HEK293 (cell line): ENCODE data around the gene TXNDC11.
A peak's percentile ranks its signal among the peaks of the same experiment; 100 is the strongest.

Experiments
- BCL11B ChIP-seq: fragments of 450-650 bp; formaldehyde crosslinking; IDR thresholded peaks from 2 replicates; pipeline ENCODE4 v1.5.1; 2016; ENCODE audit warnings: low read depth, missing biosample characterization, missing genetic modification characterization
- GFI1B ChIP-seq: fragments of 450-650 bp; formaldehyde crosslinking; IDR thresholded peaks from 2 replicates; pipeline ENCODE4 v1.5.1; 2016; ENCODE audit warnings: missing biosample characterization, missing genetic modification characterization
- GLIS2 ChIP-seq: fragments of 450-650 bp; formaldehyde crosslinking; IDR thresholded peaks from 2 replicates; pipeline ENCODE4 v1.5.1; 2016; ENCODE audit warnings: missing biosample characterization, missing genetic modification characterization
- HOXD13 ChIP-seq: sonication (generic); formaldehyde crosslinking; IDR thresholded peaks from 2 replicates; pipeline ENCODE4 v1.8.0; 2022; ENCODE audit warnings: missing genetic modification reagents, borderline replicate concordance
- KLF16 ChIP-seq: fragments of 450-650 bp; formaldehyde crosslinking; IDR thresholded peaks from 2 replicates; pipeline ENCODE4 v1.5.1; 2017; ENCODE audit warnings: missing biosample characterization, missing genetic modification characterization
- KLF7 ChIP-seq: fragments of 450-650 bp; formaldehyde crosslinking; IDR thresholded peaks from 2 replicates; pipeline ENCODE4 v1.5.1; 2016; ENCODE audit warnings: missing biosample characterization, missing genetic modification characterization, borderline replicate concordance
- MZF1 ChIP-seq: fragments of 450-650 bp; formaldehyde crosslinking; IDR thresholded peaks from 2 replicates; pipeline ENCODE4 v1.5.1; 2017; ENCODE audit warnings: missing biosample characterization, missing genetic modification characterization, borderline replicate concordance
- SCRT2 ChIP-seq: fragments of 450-650 bp; formaldehyde crosslinking; IDR thresholded peaks from 2 replicates; pipeline ENCODE4 v1.5.1; 2016; ENCODE audit warnings: missing biosample characterization, missing genetic modification characterization
- SP7 ChIP-seq: fragments of 450-650 bp; formaldehyde crosslinking; IDR thresholded peaks from 2 replicates; pipeline ENCODE4 v1.5.1; 2016; ENCODE audit warnings: missing biosample characterization, missing genetic modification characterization
- WT1 ChIP-seq: fragments of 450-650 bp; formaldehyde crosslinking; IDR thresholded peaks from 2 replicates; pipeline ENCODE4 v1.5.1; 2016; ENCODE audit warnings: missing biosample characterization, missing genetic modification characterization
- ZBTB10 ChIP-seq: fragments of 450-650 bp; formaldehyde crosslinking; IDR thresholded peaks from 2 replicates; pipeline ENCODE4 v1.5.1; 2016; ENCODE audit warnings: missing biosample characterization, missing genetic modification characterization
- ZBTB17 ChIP-seq: fragments of 450-650 bp; formaldehyde crosslinking; IDR thresholded peaks from 2 replicates; pipeline ENCODE4 v1.5.1; 2016; ENCODE audit warnings: missing biosample characterization, missing genetic modification characterization
- ZBTB21 ChIP-seq: fragments of 450-650 bp; formaldehyde crosslinking; IDR thresholded peaks from 2 replicates; pipeline ENCODE4 v1.5.1; 2017; ENCODE audit warnings: missing biosample characterization, missing genetic modification characterization
- ZBTB49 ChIP-seq: fragments of 450-650 bp; formaldehyde crosslinking; IDR thresholded peaks from 2 replicates; pipeline ENCODE4 v1.5.1; 2016; ENCODE audit warnings: missing biosample characterization, missing genetic modification characterization, low read depth
- ZBTB8A ChIP-seq: fragments of 450-650 bp; formaldehyde crosslinking; IDR thresholded peaks from 2 replicates; pipeline ENCODE4 v1.5.1; 2016; ENCODE audit warnings: missing biosample characterization, missing genetic modification characterization
- ZEB2 ChIP-seq: fragments of 450-650 bp; formaldehyde crosslinking; IDR thresholded peaks from 2 replicates; pipeline ENCODE4 v1.5.1; 2016; ENCODE audit warnings: missing biosample characterization, missing genetic modification characterization
- ZNF114 ChIP-seq: fragments of 450-650 bp; formaldehyde crosslinking; IDR thresholded peaks from 2 replicates; pipeline ENCODE4 v1.5.0; 2017; ENCODE audit warnings: missing biosample characterization, missing genetic modification characterization
- ZNF132 ChIP-seq: fragments of 450-650 bp; formaldehyde crosslinking; IDR thresholded peaks from 2 replicates; pipeline ENCODE4 v1.5.1; 2017; ENCODE audit warnings: missing biosample characterization, missing genetic modification characterization, borderline replicate concordance
- ZNF138 ChIP-seq: fragments of 450-650 bp; formaldehyde crosslinking; IDR thresholded peaks from 2 replicates; pipeline ENCODE4 v1.5.1; 2016; ENCODE audit warnings: missing biosample characterization, missing genetic modification characterization, borderline replicate concordance
- ZNF16 ChIP-seq: fragments of 450-650 bp; formaldehyde crosslinking; IDR thresholded peaks from 2 replicates; pipeline ENCODE4 v1.5.1; 2016; ENCODE audit warnings: low read depth, missing biosample characterization, missing genetic modification characterization
- ZNF202 ChIP-seq: fragments of 450-650 bp; formaldehyde crosslinking; IDR thresholded peaks from 2 replicates; pipeline ENCODE4 v1.5.1; 2016; ENCODE audit warnings: missing biosample characterization, missing genetic modification characterization, borderline replicate concordance
- ZNF24 ChIP-seq: fragments of 450-650 bp; formaldehyde crosslinking; IDR thresholded peaks from 2 replicates; pipeline ENCODE4 v1.5.1; 2016; ENCODE audit warnings: missing biosample characterization, missing genetic modification characterization
- ZNF266 ChIP-seq: fragments of 450-650 bp; formaldehyde crosslinking; IDR thresholded peaks from 2 replicates; pipeline ENCODE4 v1.5.1; 2016; ENCODE audit warnings: missing biosample characterization, missing genetic modification characterization, low read depth
- ZNF354C ChIP-seq: fragments of 450-650 bp; formaldehyde crosslinking; IDR thresholded peaks from 2 replicates; pipeline ENCODE4 v1.5.1; 2016; ENCODE audit warnings: missing biosample characterization, missing genetic modification characterization, low read depth, borderline replicate concordance
- ZNF404 ChIP-seq: fragments of 450-650 bp; formaldehyde crosslinking; IDR thresholded peaks from 2 replicates; pipeline ENCODE4 v1.5.1; 2017; ENCODE audit warnings: missing biosample characterization, missing genetic modification characterization
- ZNF473 ChIP-seq: fragments of 450-650 bp; formaldehyde crosslinking; IDR thresholded peaks from 2 replicates; pipeline ENCODE4 v1.5.1; 2017; ENCODE audit warnings: missing biosample characterization, missing genetic modification characterization
- ZNF600 ChIP-seq: fragments of 450-650 bp; formaldehyde crosslinking; IDR thresholded peaks from 2 replicates; pipeline ENCODE4 v1.5.1; 2016; ENCODE audit warnings: missing biosample characterization, missing genetic modification characterization
- ZNF623 ChIP-seq: fragments of 450-650 bp; formaldehyde crosslinking; IDR thresholded peaks from 2 replicates; pipeline ENCODE4 v1.5.1; 2016; ENCODE audit warnings: missing biosample characterization, missing genetic modification characterization
- ZNF747 ChIP-seq: fragments of 450-650 bp; formaldehyde crosslinking; IDR thresholded peaks from 2 replicates; pipeline ENCODE4 v1.5.1; 2016; ENCODE audit warnings: missing biosample characterization, missing genetic modification characterization
- ZNF76 ChIP-seq: fragments of 450-650 bp; formaldehyde crosslinking; IDR thresholded peaks from 2 replicates; pipeline ENCODE4; 2016; ENCODE audit warnings: low read depth, missing biosample characterization, missing genetic modification characterization, borderline replicate concordance
- ZNF777 ChIP-seq: fragments of 450-650 bp; formaldehyde crosslinking; IDR thresholded peaks from 2 replicates; pipeline ENCODE4 v1.5.1; 2017; ENCODE audit warnings: missing biosample characterization, missing genetic modification characterization, borderline replicate concordance
- ZNF785 ChIP-seq: fragments of 450-650 bp; formaldehyde crosslinking; IDR thresholded peaks from 2 replicates; pipeline ENCODE4 v1.5.1; 2016; ENCODE audit warnings: missing biosample characterization, missing genetic modification characterization
- TF ChIP-seq, protein P1 (sequence below): fragments of 450-650 bp; formaldehyde crosslinking; IDR thresholded peaks from 2 replicates; pipeline ENCODE4 v1.5.1; 2016; ENCODE audit warnings: missing biosample characterization, missing genetic modification characterization
- TF ChIP-seq, protein P2 (sequence below): fragments of 450-650 bp; formaldehyde crosslinking; IDR thresholded peaks from 2 replicates; pipeline ENCODE4 v1.5.1; 2017; ENCODE audit warnings: missing biosample characterization, missing genetic modification characterization

The TXNDC11 gene

DNA sequence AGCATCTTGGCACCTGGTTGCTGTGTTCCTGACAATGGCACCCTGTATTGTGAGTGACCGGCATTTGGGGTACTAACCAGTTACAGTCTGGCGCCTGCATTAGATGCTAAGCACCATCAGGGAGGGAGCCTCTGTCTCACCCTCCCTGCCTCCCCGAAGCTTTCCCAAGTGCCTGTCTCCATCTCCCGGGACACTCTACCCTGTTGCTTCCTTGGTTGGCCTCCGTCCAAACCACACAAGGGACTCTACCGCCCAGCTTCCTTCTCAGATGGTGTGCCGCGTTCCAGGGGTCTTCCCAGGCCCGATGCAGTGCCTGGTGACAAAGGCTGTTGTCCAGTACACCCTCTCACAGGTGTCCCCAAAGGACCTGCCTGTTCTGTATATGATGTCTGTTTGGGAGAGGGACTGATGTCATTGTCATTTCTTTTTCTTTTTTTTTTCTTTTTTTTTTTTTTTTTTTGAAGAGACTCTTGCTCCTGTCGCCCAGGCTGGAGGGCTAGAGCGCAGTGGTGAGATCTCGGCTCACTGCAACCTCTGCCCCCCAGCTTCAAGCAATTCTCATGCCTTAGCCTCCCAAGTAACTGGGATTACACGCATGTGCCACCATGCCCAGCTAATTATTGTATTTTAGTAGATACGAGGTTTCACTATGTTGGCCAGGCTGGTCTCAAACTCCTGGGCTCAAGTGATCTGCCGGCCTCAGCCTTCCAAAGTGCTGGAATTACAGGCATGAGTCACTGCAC lies 67.7 kb downstream of the TXNDC11 start (continued):
- TF ChIP-seq ZBTB49 (tag by site-specific recombination) (no peak), MZF1 (tag by site-specific recombination) (no peak), KLF7 (tag by site-specific recombination) (no peak), GFI1B (tag by site-specific recombination) (no peak), BCL11B (tag by site-specific recombination) (no peak), SP7 (tag by site-specific recombination) (0 out of 2 replicates have a peak, but pooled peaks have one; percentile 9), ZNF138 (tag by site-specific recombination) (no peak), ZNF747 (tag by site-specific recombination) (no peak), ZBTB21 (no peak), ZEB2 (tag by site-specific recombination) (0 out of 2 replicates have a peak, but pooled peaks have one; percentile 17), ZNF76 (tag by site-specific recombination) (peak; percentile 48; the same call in 1 of the 2 replicates), ZNF132 (tag by site-specific recombination) (no peak), ZNF202 (tag by site-specific recombination) (no peak), GLIS2 (tag by site-specific recombination) (peak; percentile 32; the same call in 1 of the 2 replicates), ZNF354C (tag by site-specific recombination) (no peak), ZBTB10 (tag by site-specific recombination) (no peak), ZBTB17 (tag by site-specific recombination) (peak; percentile 50; the same call in 1 of the 2 replicates), ZNF473 (tag by site-specific recombination) (no peak), ZNF404 (tag by site-specific recombination) (no peak), ZNF785 (no peak), ZNF600 (tag by site-specific recombination) (0 out of 2 replicates have a peak, but pooled peaks have one; percentile 49), SCRT2 (tag by site-specific recombination) (peak; percentile 99), ZNF24 (tag by site-specific recombination) (no peak), WT1 (peak; percentile 89), ZNF114 (tag by site-specific recombination) (no peak), ZBTB8A (no peak), ZNF623 (tag by site-specific recombination) (no peak), ZNF266 (tag by site-specific recombination) (no peak), KLF16 (tag by site-specific recombination) (no peak), ZNF16 (tag by site-specific recombination) (no peak), HOXD13 (CRISPR knock-in tag) (no peak), ZNF777 (tag by site-specific recombination) (no peak)
- TF ChIP-seq, protein P1, sequence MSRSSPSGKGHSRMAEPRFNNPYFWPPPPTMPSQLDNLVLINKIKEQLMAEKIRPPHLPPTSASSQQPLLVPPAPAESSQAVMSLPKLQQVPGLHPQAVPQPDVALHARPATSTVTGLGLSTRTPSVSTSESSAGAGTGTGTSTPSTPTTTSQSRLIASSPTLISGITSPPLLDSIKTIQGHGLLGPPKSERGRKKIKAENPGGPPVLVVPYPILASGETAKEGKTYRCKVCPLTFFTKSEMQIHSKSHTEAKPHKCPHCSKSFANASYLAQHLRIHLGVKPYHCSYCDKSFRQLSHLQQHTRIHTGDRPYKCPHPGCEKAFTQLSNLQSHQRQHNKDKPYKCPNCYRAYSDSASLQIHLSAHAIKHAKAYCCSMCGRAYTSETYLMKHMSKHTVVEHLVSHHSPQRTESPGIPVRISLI (tag by site-specific recombination) = peak; percentile 93
- TF ChIP-seq, protein P2, sequence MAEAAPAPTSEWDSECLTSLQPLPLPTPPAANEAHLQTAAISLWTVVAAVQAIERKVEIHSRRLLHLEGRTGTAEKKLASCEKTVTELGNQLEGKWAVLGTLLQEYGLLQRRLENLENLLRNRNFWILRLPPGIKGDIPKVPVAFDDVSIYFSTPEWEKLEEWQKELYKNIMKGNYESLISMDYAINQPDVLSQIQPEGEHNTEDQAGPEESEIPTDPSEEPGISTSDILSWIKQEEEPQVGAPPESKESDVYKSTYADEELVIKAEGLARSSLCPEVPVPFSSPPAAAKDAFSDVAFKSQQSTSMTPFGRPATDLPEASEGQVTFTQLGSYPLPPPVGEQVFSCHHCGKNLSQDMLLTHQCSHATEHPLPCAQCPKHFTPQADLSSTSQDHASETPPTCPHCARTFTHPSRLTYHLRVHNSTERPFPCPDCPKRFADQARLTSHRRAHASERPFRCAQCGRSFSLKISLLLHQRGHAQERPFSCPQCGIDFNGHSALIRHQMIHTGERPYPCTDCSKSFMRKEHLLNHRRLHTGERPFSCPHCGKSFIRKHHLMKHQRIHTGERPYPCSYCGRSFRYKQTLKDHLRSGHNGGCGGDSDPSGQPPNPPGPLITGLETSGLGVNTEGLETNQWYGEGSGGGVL (tag by site-specific recombination) = peak; percentile 35; the same call in 1 of the 2 replicates
